ENCODE results near the gene MAFF. TPM values are rescaled to one million over a fixed set of nuclear protein-coding genes. Genes with fewer than 3 reads are reported as not detected.
A peak's percentile ranks its signal among the peaks of the same experiment; 100 is the strongest.

MAFF gene
- total RNA-seq, 2 donors from 2014 or later, result 4.7 to 5.5 TPM

GRCh38 chr22:38228873-38229740 is 27.3 kb downstream of the MAFF start:
- H3K4me3 Mint-ChIP-seq, result no peak overlapping the region

DNA sequence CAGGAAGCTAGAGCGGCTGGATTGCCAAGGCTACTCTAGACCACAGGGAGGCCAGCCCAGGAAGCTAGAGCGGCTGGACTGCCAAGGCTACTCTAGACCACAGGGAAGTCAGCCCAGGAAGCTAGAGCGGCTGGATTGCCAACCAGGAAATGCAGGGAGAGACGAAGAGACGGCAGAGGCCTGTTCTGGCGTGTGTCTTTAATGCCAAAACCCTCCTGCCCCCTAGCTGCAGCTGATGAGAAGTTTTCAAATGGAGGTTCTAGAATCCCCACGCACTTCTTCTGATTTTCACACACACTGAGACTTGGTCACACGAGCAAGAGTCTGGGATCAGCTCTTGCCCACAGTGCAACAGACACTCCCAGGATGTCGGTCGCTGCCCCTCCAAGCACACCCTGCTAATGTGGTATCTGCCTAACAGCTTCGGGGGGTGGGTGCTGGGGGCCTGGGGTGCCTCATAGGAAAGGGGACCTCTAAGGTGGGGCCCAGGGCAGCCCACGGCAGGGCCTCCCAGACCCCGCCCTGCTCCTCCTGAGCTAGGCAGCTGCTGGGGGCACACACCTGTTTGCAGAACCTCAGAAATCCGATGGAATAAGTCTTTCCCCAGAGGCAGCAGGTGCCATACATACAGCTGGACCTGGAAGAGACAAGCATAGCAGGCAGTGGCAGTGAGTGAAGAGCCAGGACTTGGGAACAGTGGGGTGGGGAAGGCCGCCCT is 28.5 kb downstream of the MAFF start:
- peaks cover 54% of the 10 kb centered on the region for H3K36me3 Mint-ChIP-seq (ENCODE audit: low read depth)
- Histone ChIP-seq H3K9me3 (ENCODE audit: control insufficient read depth, low read length) (no peaks in the 10 kb centered on the region), H3K27ac (ENCODE audit: low read depth, low read length) (no peak overlapping the region), H3K27me3 (ENCODE audit: control insufficient read depth, insufficient read depth, low read length, poor library complexity, severe bottlenecking) (no peaks in the 10 kb centered on the region), H3K4me3 (ENCODE audit: low read length) (no peak overlapping the region), H3K9ac (ENCODE audit: extremely low read depth, low read length, poor library complexity, severe bottlenecking) (no peak overlapping the region), H3K36me3 (ENCODE audit: control insufficient read depth, insufficient read depth, low read length) (peaks cover 45% of the 10 kb centered on the region), H3K4me1 (ENCODE audit: control insufficient read depth, insufficient read depth, low read length) (peaks cover 3% of the 10 kb centered on the region)
- H3K9me3 Mint-ChIP-seq, result no peaks in the 10 kb centered on the region
- no peaks in the 10 kb centered on the region for H3K27me3 Mint-ChIP-seq (ENCODE audit: insufficient read depth)
- DNase-seq, result peak; percentile 76
- 92 to 97% methylated on average over 9 to 14 of the region's 15 CpGs for WGBS, 2 experiments (ENCODE audit: insufficient coverage in 1 of 2, insufficient read length in 1 of 2)
- H3K4me3 Mint-ChIP-seq, result no peak overlapping the region
- H3K27ac Mint-ChIP-seq, result no peak overlapping the region
- TF ChIP-seq, protein P1, sequence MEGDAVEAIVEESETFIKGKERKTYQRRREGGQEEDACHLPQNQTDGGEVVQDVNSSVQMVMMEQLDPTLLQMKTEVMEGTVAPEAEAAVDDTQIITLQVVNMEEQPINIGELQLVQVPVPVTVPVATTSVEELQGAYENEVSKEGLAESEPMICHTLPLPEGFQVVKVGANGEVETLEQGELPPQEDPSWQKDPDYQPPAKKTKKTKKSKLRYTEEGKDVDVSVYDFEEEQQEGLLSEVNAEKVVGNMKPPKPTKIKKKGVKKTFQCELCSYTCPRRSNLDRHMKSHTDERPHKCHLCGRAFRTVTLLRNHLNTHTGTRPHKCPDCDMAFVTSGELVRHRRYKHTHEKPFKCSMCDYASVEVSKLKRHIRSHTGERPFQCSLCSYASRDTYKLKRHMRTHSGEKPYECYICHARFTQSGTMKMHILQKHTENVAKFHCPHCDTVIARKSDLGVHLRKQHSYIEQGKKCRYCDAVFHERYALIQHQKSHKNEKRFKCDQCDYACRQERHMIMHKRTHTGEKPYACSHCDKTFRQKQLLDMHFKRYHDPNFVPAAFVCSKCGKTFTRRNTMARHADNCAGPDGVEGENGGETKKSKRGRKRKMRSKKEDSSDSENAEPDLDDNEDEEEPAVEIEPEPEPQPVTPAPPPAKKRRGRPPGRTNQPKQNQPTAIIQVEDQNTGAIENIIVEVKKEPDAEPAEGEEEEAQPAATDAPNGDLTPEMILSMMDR (conservative IDR thresholded peaks at IDR 0.05), result peak; percentile 73
- peaks cover 7% of the 10 kb centered on the region for H3K4me1 Mint-ChIP-seq

More at GRCh38 chr22:38228873-38229740, 27.3 kb downstream of the MAFF start:
- Histone ChIP-seq H3K9ac (ENCODE audit: extremely low read depth, low read length, poor library complexity, severe bottlenecking) (no peak overlapping the region), H3K4me1 (ENCODE audit: control insufficient read depth, insufficient read depth, low read length) (peaks cover 3% of the 10 kb centered on the region), H3K9me3 (ENCODE audit: control insufficient read depth, low read length) (no peaks in the 10 kb centered on the region), H3K36me3 (ENCODE audit: control insufficient read depth, insufficient read depth, low read length) (peaks cover 33% of the 10 kb centered on the region), H3K27me3 (ENCODE audit: control insufficient read depth, insufficient read depth, low read length, poor library complexity, severe bottlenecking) (no peaks in the 10 kb centered on the region), H3K27ac (ENCODE audit: low read depth, low read length) (peak overlapping the region; percentile 42), H3K4me3 (ENCODE audit: low read length) (no peak overlapping the region)
- no peak for DNase-seq
- peaks cover 56% of the 10 kb centered on the region for H3K36me3 Mint-ChIP-seq (ENCODE audit: low read depth)
- no peaks in the 10 kb centered on the region for H3K9me3 Mint-ChIP-seq
- 91 to 94% methylated on average over 12 to 13 of the region's 14 CpGs for WGBS, 2 experiments (ENCODE audit: insufficient coverage in 1 of 2, insufficient read length in 1 of 2)
- H3K27me3 Mint-ChIP-seq (ENCODE audit: insufficient read depth), result no peaks in the 10 kb centered on the region
- H3K4me1 Mint-ChIP-seq, result peaks cover 7% of the 10 kb centered on the region
- no peak overlapping the region for H3K27ac Mint-ChIP-seq
- TF ChIP-seq, protein P1 (conservative IDR thresholded peaks at IDR 0.05), result no peak

DNA sequence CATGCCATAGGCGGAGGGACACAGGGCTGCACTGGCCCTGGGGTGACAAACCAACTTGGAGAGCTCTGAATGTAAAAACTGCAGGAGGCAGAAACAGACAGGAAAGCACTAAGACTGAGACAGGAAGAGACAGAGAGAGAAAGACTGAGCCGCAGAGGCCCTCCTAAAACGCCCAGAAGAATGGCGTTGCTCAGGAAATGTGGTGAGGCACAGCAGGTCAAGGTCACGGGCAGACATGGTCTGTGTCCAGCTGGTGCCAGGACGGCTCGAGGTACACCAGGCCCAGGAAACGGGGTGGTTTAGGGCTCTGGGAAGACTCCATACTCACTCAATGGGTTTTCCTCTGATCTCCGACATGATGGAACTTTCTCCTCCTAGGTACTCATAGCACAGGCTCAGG is 29.1 kb downstream of the MAFF start:
- WGBS, 2 experiments (ENCODE audit: insufficient coverage in 1 of 2, insufficient read length in 1 of 2), result 94% methylated on average over 9 of the region's 9 CpGs
- Histone ChIP-seq H3K9me3 (ENCODE audit: control insufficient read depth, low read length) (no peaks in the 10 kb centered on the region), H3K27ac (ENCODE audit: low read depth, low read length) (no peak overlapping the region), H3K27me3 (ENCODE audit: control insufficient read depth, insufficient read depth, low read length, poor library complexity, severe bottlenecking) (no peaks in the 10 kb centered on the region), H3K4me1 (ENCODE audit: control insufficient read depth, insufficient read depth, low read length) (peaks cover 3% of the 10 kb centered on the region), H3K36me3 (ENCODE audit: control insufficient read depth, insufficient read depth, low read length) (peaks cover 47% of the 10 kb centered on the region), H3K9ac (ENCODE audit: extremely low read depth, low read length, poor library complexity, severe bottlenecking) (no peak overlapping the region), H3K4me3 (ENCODE audit: low read length) (no peak overlapping the region)
- Mint-ChIP-seq H3K27ac (no peak overlapping the region), H3K9me3 (no peaks in the 10 kb centered on the region), H3K36me3 (ENCODE audit: low read depth) (peaks cover 57% of the 10 kb centered on the region), H3K4me3 (no peak overlapping the region), H3K27me3 (ENCODE audit: insufficient read depth) (no peaks in the 10 kb centered on the region), H3K4me1 (peaks cover 7% of the 10 kb centered on the region)
- no peak for DNase-seq
- TF ChIP-seq, protein P1 (conservative IDR thresholded peaks at IDR 0.05), result no peak

All from endodermal cell (in vitro differentiated cells).